Fibroblast of skin of back (primary cell): ENCODE measurements around the gene FAM83E. TPM values are rescaled to one million over a fixed set of nuclear protein-coding genes. Genes with fewer than 3 reads are reported as not detected.
"Not testable (repeated sequence)": the region's sequence is repeated elsewhere in the genome, so short reads cannot be mapped to it uniquely, and the experiment has no call there.

Source experiments
- DNase-seq: peaks from one replicate; pipeline ENCODE4 v3.0.0-alpha.2; 2013
- polyA plus RNA-seq, 2 experiments: library from polyadenylated mRNA; unstranded; fragments of 120-200 nt; gene quantifications; one replicate each; pipeline ENCODE4 v1.2.1, GENCODE V29; 2013; ENCODE audit not compliant: insufficient read length in 2 of 2

Gene FAM83E
- polyA plus RNA-seq (2013, experiment 1 of 2; ENCODE audit: insufficient read length): 0.22 TPM
- not detected for polyA plus RNA-seq (2013, experiment 2 of 2; ENCODE audit: insufficient read length)

DNA sequence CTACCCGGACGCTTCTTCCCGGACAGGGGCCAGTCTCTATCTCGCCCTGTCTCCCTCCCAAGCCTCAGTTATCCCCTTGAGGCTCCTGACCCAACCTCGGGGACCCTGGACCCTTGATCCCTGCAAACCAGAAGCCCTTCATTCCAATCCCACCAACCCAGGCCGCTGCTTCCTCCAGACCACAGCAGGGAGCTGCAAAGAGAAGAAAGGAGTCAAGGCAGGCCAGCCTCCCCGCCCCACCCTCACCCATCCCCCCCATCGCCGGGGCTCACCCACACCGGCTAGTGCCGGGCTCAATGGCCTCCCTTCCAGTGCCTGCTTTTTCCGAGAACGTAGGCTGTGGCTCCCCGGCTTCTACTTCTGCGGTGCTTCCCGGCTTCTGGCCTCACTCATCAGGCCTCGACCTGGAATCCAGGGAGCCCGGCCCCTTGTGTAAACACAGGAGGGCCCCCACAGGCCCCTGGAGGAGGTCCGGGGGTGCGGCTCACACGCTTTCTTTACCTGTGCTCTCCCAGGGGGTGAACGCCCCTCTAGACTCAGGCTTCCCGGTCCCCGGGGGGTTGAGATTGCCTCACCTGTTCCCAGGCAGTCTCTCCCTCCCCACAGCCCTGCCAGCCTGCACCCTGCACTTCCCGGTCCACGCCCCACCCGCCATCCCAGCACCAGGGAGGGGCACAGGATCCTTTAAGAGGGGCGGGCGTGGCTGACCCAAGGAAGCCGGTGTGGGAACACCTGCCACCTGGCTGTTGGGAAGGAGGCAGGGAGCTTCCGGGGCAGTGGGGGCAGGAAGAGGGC is at the start of gene FAM83E:
TSS of gene FAM83E (minus strand) at position 641 of the 795 bp plus-strand sequence. CDS start 1,704 bp downstream, outside the sequence.
- DNase-seq: no peak

DNA sequence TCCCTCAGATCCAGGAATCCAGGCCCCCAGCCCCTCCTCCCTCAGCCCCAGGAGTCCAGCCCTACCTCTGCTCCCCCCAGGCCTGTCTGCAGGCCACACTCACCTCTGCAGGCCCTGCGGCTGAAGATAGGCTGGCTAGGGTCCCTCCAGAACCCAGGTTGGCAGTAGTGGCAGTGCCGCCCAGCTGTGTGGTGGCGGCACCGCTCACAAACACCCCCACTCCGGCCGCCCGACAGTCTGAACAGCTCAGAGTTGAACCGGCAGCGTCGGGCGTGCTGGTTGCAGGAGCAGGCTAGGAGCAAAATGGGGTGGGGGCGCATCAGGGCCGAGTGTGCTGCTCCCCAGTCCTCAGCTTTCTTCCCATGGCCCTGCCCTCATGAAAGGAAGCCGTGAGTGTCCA is 49.6 kb upstream of the FAM83E start:
- no peak for DNase-seq

DNA sequence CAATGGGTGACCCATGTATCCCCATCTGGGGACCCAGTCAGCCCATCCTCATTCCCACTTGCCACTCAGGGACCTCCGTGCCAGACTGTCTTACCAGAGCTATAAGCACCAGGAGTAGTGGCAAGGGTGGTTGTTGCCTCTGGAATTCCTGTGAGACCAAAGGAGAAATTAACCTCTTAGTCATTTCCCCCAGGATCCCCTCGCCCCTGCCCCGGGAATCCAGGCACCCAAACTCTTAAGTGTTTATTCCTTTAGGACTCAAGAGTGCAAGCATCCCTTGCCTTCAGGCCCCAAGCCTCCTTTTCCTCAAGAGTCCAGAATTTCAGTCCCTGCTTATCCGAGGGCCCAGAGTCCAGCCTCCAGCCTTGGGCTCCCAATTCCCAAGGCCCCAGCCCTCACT is 48.8 kb upstream of the FAM83E start:
- peak; percentile 20 for DNase-seq

- DNase-seq: no peak
These were observed 46.8 kb upstream of the FAM83E start for GRCh38 chr19:48661711-48662090.

- DNase-seq: peak; percentile 89
These were observed 46.2 kb upstream of the FAM83E start for GRCh38 chr19:48660852-48661710.

DNA sequence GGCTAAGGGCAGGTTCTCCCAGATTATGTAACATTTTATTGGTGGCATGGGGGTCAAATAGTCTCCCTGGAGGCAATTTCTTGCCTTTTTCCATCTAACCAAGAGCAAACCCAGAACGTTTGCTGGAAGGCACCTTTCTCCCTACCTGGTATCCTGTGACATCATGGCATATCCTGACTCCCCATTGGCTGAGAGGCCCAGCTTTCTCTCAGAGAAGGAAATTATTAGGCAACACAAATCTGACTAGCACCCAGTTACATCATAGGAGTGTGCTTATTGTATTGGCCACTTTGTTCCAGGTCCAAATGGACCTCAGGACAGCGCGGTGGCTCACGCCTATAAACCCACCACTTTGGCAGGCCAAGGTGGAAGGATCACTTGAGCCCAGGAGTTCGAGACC is 44.9 kb upstream of the FAM83E start:
- no peak for DNase-seq

DNA sequence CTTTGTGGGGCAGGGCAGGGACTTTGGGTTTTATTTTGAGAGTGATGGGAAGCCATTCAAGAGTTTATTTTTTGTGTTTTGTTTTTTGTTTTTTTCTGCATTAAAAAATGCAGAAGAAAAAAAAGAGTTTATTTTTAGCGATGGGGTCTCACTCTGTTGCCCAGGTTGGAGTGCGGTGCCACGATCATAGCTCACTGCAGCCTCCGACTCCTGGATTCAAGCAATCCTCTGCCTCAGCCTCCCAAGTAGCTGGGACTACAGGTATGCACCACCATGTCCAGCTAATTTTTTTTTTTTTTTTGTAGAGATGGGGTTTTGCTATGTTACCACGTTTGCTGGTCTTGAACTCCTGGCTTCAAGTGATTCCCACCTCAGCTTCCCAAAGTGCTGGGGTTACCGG is 43.6 kb upstream of the FAM83E start:
- no peak for DNase-seq

DNA sequence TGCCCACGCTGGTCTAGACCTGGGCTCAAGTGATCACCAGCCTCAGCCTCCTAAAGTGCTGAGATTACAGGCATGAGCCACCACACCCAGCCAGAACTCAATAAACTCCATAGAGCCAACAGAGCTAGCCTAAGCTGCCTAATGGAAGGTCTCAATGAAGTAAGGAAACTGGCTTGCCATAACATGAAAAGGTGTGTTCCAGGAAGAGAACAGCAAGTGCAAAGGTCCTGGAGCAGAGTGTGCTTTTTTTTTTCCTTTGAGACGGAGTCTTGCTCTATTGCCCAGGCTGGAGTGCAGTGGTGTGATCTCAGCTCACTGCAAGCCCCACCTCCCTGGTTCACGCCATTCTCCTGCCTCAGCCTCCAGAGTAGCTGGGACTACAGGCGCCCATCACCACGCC is 43.0 kb upstream of the FAM83E start:
- DNase-seq: not testable (repeated sequence)

GRCh38 chr19:48656840-48657474 is 42.1 kb upstream of the FAM83E start:
- DNase-seq: peak; percentile 86

- DNase-seq: no peak
These were observed 39.6 kb upstream of the FAM83E start for GRCh38 chr19:48654299-48655059.

DNA sequence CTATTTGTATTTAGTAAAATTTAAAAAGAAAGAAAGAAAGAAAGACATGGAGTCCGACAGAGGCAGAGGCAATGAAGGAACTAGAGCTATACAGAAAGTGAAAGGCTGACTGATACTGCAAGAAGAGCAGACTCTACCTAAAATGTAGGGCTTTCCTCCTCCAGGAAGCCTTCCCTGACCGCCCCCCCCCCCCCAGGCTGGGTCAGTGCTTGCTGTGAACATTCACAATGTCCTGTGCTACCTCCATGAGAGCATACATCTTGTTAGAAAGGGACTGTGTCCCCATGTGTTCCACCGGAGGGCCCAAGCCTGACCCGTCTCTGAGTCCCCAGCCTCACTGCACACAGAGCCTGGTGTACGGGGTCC is 36.8 kb upstream of the FAM83E start:
- no peak for DNase-seq

DNA sequence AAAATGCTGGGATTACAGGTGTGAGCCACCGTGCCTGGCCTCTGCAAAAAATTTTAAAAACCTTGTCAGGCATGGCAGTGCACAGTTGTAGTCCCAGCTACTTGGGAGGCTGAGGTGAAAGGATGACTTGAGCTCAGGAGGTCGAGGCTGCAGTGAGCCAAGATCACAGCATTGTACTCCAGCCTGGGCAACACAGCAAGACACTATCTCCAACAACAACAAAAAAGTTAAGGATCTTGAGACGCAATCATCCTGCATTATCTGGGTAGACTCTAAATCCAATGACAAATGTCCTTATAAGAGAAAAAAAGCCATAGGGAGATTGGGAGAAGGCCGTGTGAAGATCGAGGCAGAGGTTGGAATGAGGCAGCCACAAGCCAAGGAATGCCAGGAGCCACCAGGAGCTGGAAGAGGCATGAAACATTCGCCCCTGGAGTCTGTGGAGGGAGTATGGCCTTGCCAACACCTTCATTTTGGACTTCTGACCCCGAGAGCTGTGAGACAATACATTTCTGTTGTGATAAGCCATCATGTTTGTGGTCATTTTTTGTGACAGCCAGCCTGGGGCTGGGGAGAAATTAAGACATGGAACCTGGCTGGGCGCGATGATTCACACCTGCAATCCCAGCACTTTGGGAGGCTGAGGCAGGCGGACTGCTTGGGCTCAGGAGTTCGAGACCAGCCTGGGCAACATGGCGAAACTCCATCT is 36.3 kb upstream of the FAM83E start:
- DNase-seq: no peak

DNA sequence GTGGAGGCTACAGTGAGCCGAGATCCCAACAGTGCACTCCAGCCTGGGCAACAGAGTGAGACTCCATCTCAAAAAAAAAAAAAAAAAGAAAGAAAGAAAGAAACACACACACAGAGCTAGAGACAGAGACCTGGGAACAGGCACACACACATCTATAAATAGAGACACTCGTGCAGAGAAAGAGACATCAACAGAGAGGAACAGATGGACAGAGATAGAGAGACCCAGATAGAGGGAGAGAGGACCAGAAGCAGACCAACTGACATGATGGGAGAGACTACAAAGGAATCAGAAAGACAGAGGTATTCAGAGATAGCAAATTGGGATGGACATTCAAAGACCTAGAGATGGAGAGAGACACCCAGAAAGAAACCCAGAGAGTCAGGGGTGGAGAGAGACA is 33.3 kb upstream of the FAM83E start:
- DNase-seq: no peak

DNA sequence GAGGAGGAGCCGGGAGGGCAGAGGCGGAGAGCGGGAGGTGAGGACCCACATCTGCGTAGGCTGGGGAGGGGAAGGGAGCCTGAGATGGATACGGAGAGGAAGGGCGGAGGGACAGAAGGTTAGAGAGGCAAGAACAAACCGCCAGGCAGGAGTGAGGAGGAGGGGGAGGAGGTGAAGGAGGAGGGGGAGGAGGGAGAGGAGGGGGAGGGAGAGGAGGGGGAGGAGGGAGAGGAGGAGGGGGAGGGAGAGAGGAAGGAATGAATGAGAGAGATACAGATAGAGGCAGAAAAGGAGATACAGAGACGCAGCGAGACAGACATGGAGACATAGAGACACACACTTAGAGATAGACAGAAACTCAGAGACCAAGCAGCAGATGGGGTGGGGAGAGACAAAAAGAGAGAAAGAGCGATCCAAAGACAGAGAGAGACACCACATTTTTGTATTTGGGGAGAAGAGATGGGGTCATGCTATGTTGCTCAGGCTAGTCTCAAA is 31.9 kb upstream of the FAM83E start:
- no peak for DNase-seq

DNA sequence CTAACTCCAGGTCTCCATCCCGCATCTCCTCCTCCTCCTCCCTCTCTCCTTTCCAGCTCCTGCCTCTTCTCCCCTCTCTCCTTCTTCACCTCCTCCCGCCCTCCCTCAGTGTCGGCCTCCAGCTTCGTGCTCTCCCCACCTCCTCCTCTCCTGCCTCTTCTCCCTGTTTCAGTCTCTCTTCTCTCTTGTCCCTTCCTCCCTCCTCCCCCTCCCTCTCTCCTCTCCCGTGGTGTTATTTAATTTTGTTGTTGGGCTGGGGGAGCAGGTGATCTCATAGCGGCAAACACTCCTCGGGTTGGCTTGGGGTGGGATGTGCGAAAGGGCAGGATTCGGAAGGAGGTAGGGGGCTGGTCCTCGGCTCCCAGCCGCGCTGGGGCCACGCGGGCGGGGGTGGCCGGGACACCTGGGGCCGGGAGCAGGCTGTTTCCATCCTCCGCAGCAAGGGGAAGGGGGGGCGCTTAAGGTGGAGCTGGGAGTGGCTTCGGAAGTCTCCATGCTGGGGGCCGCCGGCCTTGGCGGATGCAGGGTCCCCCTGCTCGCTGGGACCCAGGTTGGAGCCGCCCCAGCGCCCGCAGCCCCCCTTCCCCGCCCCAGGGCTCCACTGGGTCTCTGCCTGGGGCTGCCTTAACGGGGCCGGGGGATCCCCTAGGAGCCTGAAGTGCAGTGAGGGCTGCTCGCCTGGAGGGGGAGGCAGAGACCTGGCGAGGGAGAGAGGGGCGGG is 31.3 kb upstream of the FAM83E start, which contains the start of gene CA11:
TSS of gene CA11 (minus strand) at position 187 of the 721 bp plus-strand sequence. CDS start 555 bp downstream, outside the sequence.
- peak; percentile 80 for DNase-seq

DNA sequence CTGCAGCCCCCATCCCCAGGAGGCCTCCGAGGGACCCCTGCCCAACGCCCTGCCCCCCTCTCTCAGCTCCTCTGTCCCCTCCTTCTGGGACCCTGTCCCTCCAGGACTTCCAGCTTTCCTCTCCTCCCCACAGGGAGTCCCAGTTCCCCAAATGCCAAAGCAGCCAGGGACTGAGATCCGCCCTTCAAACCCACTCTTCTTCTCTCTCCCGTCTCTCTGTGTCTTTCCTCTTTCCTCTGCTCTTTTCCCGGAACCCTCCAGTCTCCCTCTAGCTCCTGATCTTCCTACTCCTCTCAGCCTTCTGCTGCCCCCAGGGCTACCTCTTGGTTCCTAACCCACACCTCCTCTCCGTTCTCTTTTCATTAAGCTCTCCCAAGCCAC is 30.7 kb upstream of the FAM83E start:
- no peak for DNase-seq

- DNase-seq: peak; percentile 66
These were observed 30.2 kb upstream of the FAM83E start for GRCh38 chr19:48644839-48645619.

- no peak for DNase-seq
These were observed 29.5 kb upstream of the FAM83E start for GRCh38 chr19:48644355-48644754.

GRCh38 chr19:48642862-48643261 is 28.0 kb upstream of the FAM83E start:
- DNase-seq: no peak

DNA sequence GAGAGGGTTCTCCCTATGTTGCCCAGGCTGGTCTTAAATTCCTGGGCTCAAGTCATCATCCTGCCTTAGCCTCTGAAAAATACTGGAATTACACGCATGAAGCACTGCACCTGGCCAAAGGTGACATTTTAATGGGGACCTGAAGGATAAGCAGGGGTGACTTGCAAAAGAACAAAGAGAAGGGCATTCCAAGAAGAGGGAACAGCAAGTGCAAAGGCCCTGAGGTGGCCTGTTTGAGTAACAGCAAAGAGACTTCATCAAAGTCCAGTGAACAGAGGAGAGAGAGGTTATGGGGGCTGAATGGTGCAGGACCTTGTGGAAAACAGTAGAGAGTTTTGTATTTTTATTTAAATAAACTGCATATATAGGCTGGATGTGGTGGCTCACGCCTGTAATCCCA is 27.0 kb upstream of the FAM83E start:
- no peak for DNase-seq
